Lower leg skin (tissue), 4 donors: ENCODE data around the gene RGPD4. TPM values are rescaled to one million over a fixed set of nuclear protein-coding genes. Genes with fewer than 3 reads are reported as not detected.
"Not testable (repeated sequence)": the region's sequence is repeated elsewhere in the genome, so short reads cannot be mapped to it uniquely, and the experiment has no call there.

Experiments
- DNase-seq, 2 donors: peaks; one replicate each; pipeline ENCODE4 v3.0.0-alpha.2; 2019; ENCODE audit warnings: low spot score in 2 of 2
- H3K4me3 ChIP-seq: fragments of 200-600 bp; sonication (generic); 2 replicates; pipeline ENCODE4 v1.5.1; 2017; ENCODE audit warnings: mild to moderate bottlenecking, low read depth; ENCODE audit not compliant: poor library complexity, severe bottlenecking
- POLR2A ChIP-seq, 2 donors: fragments of 450-650 bp; IDR thresholded peaks; one replicate each; pipeline ENCODE4 v1.6.1; 2016 to 2017; ENCODE audit warnings: antibody characterized with exemption in 2 of 2, mild to moderate bottlenecking in 1 of 2, moderate library complexity in 1 of 2
- WGBS, 2 donors: methylation state at CpG; one replicate each; pipeline ENCODE4 v1.1.5; 2018; 5-methylcytosine and 5-hydroxymethylcytosine counted together
- intact Hi-C: fragments of 100-400 bp; cut with DNase I; formaldehyde crosslinking; loops from one replicate; pipeline ENCODE4 v1.15.0; 2023; ENCODE audit warnings: low total_unique reads
- total RNA-seq, 4 donors: library from RNA; depleted of rRNA; stranded (reverse); fragments of >200 nt; gene quantifications; one replicate each; pipeline ENCODE4 v1.1.0, GENCODE V29; 2016
- TF ChIP-seq, protein P1 (sequence below), 3 donors: fragments of 450-650 bp; IDR thresholded peaks; one replicate each; pipeline ENCODE4 v1.5.1; 2016; ENCODE audit warnings: antibody characterized with exemption in 3 of 3, mild to moderate bottlenecking in 3 of 3, moderate library complexity in 2 of 3

Gene RGPD4
- total RNA-seq, 4 donors from 2014 or later: not detected

DNA sequence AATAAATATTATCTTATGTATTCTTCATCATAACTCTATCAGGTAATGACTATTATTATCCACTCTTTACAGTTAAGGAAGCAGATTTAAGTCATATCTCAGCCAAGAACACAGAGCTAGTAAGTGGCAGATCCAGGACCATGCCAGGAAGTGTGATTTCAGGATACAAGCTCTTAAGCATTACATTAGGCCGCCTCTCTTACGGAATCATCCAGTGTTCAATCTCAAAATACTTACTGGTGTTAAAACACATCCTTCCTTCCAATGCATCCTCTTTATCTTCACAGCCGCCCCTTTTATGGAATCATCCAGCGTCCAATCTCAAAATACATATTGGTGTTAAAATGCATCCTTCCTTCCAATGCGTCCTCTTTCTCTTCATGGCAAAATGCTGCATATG is 14.7 kb upstream of the RGPD4 start:
- no peak for DNase-seq
- 81 to 86% methylated on average over 5 of the region's 5 CpGs for WGBS, 2 donors

DNA sequence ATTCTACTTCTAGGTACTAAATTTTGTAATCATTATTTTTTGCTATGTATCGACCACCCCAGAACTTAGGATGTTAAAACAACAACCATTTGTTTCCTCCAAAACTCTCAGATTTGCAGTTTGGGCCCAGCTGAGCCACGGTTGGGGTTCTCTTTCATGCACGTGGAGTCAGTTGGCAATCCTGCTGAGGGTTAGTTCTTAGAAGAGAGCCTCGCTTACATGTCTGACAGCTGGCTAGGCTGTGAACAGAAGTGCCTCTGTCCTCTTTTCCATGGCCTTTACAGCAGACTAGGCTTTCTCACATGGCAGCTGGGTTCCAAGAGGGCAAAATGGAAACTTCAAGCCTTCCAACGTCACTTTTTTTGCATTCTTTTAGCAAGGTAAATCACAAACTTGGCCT is 9.3 kb upstream of the RGPD4 start:
- no peak for TF ChIP-seq POLR2A (IDR thresholded peaks at IDR 0.05)
- TF ChIP-seq, protein P1, sequence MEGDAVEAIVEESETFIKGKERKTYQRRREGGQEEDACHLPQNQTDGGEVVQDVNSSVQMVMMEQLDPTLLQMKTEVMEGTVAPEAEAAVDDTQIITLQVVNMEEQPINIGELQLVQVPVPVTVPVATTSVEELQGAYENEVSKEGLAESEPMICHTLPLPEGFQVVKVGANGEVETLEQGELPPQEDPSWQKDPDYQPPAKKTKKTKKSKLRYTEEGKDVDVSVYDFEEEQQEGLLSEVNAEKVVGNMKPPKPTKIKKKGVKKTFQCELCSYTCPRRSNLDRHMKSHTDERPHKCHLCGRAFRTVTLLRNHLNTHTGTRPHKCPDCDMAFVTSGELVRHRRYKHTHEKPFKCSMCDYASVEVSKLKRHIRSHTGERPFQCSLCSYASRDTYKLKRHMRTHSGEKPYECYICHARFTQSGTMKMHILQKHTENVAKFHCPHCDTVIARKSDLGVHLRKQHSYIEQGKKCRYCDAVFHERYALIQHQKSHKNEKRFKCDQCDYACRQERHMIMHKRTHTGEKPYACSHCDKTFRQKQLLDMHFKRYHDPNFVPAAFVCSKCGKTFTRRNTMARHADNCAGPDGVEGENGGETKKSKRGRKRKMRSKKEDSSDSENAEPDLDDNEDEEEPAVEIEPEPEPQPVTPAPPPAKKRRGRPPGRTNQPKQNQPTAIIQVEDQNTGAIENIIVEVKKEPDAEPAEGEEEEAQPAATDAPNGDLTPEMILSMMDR (IDR thresholded peaks at IDR 0.05): no peak
- no peak for DNase-seq
- WGBS, 2 donors: 57 to 69% methylated on average over 5 of the region's 5 CpGs
- intact Hi-C loops: no loop called here
- no peak overlapping the region for H3K4me3 ChIP-seq

More for the DNA sequence above, 14.7 kb upstream of the RGPD4 start:
- intact Hi-C loops: no loop called here
- no peak overlapping the region for H3K4me3 ChIP-seq
- TF ChIP-seq, protein P1 (IDR thresholded peaks at IDR 0.05): no peak
- TF ChIP-seq POLR2A (IDR thresholded peaks at IDR 0.05): no peak

DNA sequence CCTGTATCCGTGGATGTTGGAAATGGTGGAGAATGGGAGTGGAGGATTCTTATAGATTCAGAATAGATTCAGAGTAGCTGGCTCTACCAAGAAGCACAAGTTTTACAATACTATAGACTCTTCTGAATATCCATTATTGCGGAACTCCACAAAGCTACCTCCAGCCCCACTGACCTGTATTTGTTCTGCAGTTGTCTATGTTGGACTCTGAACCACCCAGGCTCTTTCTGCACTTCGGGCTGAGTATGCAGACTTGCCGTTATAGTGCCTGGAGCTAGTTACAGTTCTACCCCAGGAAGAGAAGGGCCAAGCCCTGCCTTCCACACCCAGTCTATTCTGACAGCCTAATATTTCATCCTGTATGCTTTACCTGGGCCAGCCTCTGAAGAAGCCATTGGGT is 4.4 kb upstream of the RGPD4 start:
- H3K4me3 ChIP-seq: no peak overlapping the region
- DNase-seq: no peak
- intact Hi-C loops: no loop called here
- TF ChIP-seq POLR2A (IDR thresholded peaks at IDR 0.05): no peak
- TF ChIP-seq, protein P1 (IDR thresholded peaks at IDR 0.05): no peak
- WGBS, 2 donors: 77 to 81% methylated on average over 4 of the region's 4 CpGs

DNA sequence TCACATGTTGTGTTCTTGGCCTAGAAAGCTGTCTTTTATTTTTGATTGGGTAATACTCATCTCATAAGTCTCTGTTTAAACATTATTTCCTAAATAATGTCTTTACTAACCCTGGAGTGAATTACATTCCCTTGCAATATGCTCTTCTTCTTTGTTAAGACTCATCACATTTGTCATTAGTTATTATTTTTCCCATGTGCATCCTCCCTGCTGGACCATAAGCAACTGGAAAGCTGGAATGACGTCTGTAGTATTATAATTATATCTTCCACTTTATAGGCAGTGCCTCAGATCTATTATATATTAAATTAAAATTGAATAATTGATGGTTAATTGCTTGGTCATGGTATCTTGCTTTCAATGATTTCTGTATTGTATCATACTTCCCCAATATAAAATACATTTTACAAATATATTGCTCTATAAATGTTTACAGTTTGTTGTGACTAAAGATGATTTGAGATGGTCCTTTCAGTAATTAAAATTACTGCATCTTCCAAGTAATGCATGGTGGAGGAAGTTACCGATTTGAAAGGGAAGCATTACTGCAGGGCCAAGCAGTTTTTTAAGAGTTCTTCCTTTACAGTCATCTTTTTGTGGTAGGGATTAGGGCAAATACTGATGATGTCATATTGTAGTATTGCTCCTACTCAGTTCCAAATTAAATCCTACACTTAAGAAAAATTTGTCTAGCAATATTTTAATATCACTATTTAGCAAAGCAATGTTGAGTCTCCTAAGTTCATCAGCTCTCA is 2.1 kb upstream of the RGPD4 start:
- WGBS, 2 donors: 59 to 61% methylated on average over 2 of the region's 2 CpGs
- DNase-seq: no peak
- intact Hi-C loops: no loop called here
- TF ChIP-seq, protein P1 (IDR thresholded peaks at IDR 0.05): no peak
- TF ChIP-seq POLR2A (IDR thresholded peaks at IDR 0.05): no peak
- no peak overlapping the region for H3K4me3 ChIP-seq

DNA sequence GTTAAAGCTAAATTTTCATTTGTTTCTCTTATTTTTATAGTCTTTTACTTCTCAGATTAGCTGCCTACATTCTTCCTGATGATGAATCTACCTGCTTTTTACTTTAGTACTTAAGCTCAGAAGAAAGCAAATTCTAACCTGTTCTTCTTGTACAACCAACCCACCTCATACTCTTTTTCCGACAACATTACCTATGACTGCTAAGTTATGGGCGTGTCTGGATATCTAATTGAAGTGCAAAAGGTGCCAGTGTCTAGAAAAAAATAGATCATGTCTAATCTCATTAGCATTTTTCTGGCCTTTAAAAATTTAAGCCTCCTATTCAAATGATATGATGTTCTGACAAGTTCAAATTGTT is 1.5 kb upstream of the RGPD4 start:
- H3K4me3 ChIP-seq: no peak overlapping the region
- TF ChIP-seq POLR2A (IDR thresholded peaks at IDR 0.05): no peak
- TF ChIP-seq, protein P1 (IDR thresholded peaks at IDR 0.05): no peak
- WGBS, 2 donors: 58 to 61% methylated on average over 2 of the region's 2 CpGs
- DNase-seq: no peak
- intact Hi-C loops: no loop called here

DNA sequence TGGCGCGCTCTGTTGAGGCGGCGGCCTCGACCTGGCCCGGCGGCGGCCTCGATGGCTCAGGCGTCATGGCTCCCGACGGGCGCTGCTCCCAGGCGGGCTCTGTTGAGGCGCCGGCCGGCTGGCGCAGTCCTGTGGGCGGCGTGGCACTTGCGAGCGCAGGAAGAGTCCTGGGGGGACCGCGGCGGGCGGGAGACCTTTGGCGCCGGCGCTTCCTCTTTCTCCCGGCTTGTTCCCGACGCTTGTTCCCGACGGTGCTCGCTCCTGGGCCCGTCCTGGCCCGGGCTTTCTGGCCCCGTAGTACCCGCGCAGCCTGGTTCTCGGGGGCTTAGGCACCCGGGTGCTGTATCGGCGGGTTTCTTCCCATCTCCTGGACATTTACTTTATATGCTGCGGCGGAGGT is 2.8 kb downstream of the RGPD4 start:
- 96% methylated on average over 18 of the region's 46 CpGs; no CpG with 5 or more reads in 1 of the 2 donors for WGBS, 2 donors
- DNase-seq, intact Hi-C loops, H3K4me3 ChIP-seq: not testable (repeated sequence)

DNA sequence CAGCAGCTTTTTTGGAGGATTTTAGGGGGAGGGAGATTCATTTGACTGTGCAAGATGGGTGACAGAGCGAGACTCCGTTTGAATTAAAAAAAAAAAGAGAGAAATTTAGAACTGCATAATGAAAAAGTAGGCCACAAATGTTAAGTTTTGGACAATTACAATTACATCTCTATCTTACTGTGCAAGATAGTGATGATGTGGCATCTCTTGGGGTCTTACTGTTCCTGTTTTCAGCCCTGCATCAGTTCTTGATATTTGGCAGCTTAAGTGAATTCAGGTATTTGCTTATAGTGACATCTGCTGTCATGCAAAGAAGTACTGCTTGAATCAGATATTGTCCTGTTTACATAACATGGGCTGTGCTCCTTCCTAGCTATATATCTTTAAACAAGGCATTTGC is 6.5 kb downstream of the RGPD4 start:
- WGBS, 2 donors: 89 to 100% methylated on average over 2 of the region's 2 CpGs

DNA sequence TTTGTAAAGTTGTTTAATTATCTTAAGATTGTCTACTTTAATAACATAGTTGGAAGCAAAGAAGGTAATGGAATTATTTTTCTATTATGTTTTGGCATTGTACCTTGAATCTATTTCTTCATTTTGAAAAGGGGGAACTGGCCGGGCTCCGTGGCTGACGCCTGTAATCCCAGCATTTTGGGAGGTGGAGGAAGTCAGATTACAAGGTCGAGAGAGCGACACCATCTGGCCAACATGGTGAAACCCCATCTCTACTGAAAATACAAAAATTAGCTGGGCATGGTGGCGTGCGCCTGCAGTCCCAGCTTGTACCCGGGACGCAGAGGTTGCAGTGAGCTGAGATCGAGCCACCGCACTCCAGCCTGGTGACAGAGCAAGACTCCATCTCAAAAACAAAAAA is 6.9 kb downstream of the RGPD4 start:
- DNase-seq, intact Hi-C loops, H3K4me3 ChIP-seq: not testable (repeated sequence)
- WGBS, 2 donors: 10 to 72% methylated on average over 2 to 6 of the region's 11 CpGs

More for the DNA sequence above, 6.5 kb downstream of the RGPD4 start:
- DNase-seq, intact Hi-C loops, H3K4me3 ChIP-seq: not testable (repeated sequence)

DNA sequence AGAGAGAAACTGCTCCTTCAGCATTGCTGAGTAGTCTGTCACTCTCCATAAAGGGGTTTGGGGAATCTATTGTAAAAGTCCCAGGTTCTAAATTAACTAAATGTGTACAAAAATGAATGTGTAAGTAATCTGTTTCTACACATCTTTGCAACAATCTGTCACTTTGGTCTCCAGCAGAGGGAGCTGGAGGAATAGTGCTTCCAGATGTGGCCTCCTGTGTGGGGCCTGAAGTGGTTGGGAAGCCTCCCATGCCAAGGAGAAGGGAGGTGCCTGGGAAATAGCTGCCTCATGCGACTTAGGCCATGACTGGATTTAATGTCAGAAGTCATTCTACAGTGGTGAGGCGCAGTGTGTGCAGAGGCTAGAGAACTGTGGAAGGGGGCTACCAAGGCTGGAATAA is 89.4 kb downstream of the RGPD4 start:
- not testable (repeated sequence) for DNase-seq
- WGBS, 2 donors: 100% methylated on average over 1 of the region's 2 CpGs; no CpG with 5 or more reads in 1 of the 2 donors

More for the DNA sequence above, 89.4 kb downstream of the RGPD4 start:
- intact Hi-C loops, H3K4me3 ChIP-seq: not testable (repeated sequence)
